ENCODE measurements around the gene SYCN.
"Not testable (repeated sequence)": the region's sequence is repeated elsewhere in the genome, so short reads cannot be mapped to it uniquely, and the experiment has no call there.

The SYCN gene

DNA sequence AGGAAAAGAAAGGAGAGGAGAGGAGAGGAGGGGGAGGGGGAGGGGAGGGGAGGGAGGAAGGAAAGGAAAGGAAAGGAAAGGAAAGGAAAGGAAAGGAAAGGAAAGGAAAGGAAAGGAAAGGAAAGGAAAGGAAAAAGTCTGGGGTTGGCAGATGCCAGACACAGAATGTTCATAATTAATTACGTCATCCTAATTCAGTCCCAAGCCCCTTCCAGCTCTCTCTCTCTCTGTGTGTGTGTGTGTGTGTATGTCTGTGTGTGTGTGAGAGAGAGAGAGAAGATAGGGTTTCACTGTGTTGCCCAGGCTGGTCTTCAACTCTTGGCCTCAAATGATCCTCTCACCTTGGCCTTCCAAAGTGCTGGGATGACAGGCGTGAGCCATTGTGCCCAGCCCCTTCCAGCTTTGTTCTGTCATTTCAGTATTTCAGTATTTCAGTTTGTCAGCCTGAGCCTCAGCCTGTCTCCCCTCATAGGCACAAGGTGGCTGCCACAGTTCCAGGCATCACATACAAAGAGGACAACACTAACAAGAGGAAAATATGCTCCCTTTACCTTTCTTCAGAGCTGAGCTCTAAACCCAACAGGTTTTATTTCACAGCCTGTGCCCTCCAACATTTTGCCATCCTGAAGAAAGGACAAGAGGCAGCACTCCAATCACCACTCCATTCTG is 26.2 kb upstream of the SYCN start:
- in situ Hi-C loops (cut with MboI; ENCODE audit: low sequenced_read_pairs), result no loop called here

DNA sequence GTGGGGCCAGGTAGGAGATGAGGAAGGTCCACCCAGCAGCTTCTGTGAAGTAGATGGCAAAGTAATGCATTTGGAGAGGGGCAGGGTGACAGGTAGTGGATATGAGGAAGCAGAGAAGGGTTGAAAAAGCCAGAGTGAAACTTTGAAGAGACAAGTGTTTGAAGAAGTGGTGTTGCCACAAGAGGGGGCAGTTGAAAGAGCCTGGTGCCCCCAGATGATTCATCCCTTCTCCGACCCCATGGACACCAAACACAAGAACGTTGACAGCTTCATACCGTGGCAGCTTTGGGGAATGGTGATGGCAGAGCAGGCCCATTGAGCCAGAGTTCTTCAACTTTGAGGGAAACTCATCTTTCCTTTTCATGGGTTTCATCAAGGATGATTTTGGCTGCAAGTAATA is 20.8 kb upstream of the SYCN start:
- in situ Hi-C loops (cut with MboI; ENCODE audit: low sequenced_read_pairs), result no loop called here

DNA sequence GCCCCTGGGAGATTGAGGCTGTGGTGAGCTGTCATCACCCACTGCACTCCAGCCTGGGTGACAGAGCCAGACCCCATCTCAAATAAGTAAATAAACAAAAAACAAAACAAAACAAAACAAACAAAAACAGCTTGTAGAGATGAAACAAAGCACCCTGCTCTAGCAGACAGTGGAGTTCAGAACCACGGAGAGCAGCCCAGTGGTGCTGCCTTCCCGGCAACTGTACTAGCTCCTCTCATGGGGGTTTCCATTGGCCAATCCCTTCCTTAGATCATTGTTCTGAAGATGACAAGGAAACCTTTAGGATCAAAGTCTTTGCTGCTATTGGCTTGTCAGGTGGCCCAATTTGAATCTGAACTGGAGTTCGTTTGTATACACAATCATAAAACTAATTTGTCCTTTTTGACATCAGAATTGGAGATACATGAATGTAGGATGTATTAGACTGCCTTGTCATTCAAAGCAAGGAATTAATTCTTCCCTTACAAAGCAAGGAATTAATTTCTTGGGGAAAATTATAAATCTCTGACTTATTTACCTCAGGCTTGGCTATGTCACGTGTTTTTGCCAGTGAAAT is 19.7 kb upstream of the SYCN start:
- in situ Hi-C loops (cut with MboI; ENCODE audit: low sequenced_read_pairs), result no loop called here

DNA sequence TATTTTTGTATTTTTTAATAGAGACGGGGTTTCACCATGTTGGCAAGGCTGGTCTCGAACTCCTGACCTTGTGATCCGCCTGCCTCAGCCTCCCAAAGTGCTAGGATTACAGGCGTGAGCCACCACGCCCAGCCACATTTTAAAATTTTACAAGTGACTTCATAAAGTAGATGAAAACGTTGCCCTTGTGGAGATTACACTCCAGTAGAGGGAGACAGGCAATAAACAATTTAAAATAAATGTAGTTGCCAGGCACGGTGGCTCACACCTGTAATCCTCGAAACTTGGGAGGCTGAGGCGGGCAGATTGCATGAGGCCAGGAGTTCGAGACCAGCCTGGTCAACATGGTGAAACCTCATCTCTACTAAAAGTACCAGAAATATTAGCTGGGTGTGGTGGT is 15.0 kb upstream of the SYCN start:
- in situ Hi-C loops (cut with MboI; ENCODE audit: low sequenced_read_pairs), result not testable (repeated sequence)

DNA sequence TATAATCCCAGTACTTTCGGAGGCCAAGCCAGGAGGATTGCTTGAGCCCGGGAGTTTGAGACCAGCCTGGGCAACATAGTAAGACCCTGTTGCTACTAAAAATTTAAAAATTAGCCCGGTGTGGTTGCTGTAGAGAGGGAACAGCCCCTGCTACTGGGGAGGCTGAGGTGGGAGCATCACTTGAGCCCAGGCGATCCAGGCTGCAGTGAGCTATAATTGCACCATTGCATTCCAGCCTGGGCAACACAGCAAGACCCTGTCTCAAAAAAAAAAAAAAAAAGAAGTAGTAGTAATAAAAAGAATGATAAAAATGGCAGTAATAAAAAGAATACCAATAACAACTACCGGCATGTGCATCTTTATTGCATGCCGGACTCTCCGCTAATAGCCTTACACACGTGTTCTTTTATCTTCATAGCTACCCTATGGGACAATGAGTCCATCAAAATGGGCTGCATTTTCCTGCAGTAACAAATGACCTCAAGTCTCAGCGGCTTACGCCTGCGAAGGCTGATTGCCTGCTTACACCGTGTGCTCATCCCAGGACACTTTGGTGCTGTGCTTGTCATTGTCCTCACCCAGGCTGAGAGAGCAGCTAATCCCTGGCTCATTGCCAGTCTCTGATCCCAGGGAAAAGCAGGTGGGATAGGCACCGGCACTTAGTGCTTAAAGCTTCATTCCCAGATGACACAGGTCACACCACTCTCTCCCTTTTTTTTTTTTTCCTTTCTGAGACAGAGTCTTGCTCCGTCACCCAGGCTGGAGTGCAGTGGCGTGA is 14.4 kb upstream of the SYCN start:
- in situ Hi-C loops (cut with MboI; ENCODE audit: low sequenced_read_pairs), result no loop called here

DNA sequence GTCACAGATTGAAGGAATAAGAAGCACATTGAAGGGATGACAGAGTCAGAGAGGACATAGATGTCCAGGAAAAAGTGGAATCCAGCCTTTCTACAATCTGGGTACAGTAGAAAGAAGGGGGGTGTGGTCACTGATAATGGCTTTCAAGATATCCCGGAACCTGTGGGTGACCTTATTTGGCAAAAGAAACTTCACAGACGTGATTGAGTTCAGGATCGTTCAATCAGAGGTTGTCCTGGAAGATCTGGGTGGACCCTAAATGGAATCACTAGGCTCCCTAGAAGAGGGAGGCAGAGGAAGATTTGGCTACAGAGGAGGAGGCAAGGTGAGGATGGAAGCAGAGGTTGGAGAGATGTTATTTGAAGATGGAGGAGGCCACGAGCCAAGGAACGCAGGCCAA is 13.0 kb upstream of the SYCN start:
- in situ Hi-C loops (cut with MboI; ENCODE audit: low sequenced_read_pairs), result no loop called here

DNA sequence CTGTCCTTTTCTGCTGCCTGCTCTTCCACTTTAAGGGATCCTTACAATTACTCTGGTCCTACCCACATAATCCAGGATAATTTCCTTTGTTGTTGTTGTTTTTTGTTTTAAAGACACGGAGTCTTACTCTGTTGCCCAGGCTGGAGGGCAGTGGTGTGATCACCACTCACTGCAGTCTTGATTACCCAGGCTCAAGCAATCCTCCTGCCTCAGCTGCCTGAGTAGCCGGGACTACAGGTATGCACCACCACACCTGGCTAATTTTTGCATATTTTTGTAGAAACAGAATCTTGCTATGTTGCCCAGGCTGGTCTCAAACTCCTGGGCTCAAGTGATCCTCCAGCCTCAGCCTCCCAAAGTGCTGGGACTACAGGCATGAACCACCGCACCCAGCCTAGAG is 11.3 kb upstream of the SYCN start:
- in situ Hi-C loops (cut with MboI; ENCODE audit: low sequenced_read_pairs), result not testable (repeated sequence)

DNA sequence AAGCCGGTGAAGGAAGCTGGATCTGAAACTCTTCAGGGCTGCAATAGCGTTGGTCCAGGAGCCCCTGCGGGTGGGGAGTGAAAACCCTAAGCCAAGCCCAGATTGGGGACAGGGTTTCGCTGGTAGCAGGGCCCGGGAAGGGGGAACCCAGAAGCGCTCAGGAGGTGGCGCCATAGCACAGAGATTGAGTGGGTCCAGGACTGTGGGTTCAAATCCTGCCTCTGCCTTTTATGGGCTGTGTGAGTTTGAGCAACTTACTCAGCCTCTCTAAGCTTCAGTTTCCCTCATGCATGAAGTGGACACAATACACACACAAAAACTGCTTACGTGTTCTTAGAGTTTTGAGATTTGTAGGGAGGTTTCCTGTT is 8.3 kb upstream of the SYCN start:
- in situ Hi-C loops (cut with MboI; ENCODE audit: low sequenced_read_pairs), result no loop called here

DNA sequence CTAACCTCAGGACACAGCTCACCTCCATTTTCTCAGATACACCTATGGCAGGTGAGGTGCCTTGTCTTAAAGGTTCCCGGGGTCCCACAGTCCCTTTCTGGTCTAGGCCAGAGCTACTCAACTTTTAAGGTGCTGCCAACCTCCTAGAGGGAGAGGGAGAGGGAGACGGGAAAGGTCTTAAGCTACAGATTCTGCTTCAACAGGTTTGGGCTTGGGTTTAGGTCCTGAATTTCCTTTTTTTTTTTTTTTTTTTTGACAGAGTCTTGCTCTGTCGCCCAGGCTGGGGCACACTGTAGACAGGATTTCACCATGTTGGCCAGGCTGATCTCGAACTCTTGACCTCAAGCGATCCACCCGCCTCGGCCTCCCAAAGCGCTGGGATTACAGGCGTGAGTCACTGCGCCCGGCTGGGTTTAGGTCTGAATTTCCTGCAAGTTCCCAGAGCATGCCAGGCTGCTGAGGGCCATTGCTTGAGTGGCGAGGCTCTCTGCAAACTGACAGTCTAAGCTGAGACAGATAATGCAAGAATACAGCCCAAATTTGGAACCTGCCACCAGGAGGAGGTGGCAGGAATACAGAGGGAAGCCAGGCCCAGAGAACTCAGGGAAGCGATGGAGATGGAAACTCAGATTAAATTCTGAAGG is 7.8 kb upstream of the SYCN start:
- in situ Hi-C loops (cut with MboI; ENCODE audit: low sequenced_read_pairs), result no loop called here

DNA sequence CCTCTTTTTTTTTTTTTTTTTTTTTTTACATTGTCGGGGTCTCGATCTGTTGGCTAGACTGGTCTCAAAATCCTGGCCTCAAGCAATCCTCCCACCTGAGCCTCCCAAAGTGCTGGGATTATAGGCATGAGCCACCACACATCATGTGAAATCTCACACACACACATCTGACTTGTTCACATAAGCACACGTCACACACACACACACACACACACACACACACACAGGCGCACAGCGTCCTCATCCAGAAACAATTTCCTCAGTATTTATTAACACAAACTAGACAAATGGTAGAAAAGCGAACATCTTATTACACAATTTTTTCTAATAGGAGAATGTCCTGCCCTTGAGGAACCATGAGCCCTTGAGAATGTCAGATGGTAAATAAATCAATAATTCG is 5.1 kb upstream of the SYCN start:
- in situ Hi-C loops (cut with MboI; ENCODE audit: low sequenced_read_pairs), result no loop called here

DNA sequence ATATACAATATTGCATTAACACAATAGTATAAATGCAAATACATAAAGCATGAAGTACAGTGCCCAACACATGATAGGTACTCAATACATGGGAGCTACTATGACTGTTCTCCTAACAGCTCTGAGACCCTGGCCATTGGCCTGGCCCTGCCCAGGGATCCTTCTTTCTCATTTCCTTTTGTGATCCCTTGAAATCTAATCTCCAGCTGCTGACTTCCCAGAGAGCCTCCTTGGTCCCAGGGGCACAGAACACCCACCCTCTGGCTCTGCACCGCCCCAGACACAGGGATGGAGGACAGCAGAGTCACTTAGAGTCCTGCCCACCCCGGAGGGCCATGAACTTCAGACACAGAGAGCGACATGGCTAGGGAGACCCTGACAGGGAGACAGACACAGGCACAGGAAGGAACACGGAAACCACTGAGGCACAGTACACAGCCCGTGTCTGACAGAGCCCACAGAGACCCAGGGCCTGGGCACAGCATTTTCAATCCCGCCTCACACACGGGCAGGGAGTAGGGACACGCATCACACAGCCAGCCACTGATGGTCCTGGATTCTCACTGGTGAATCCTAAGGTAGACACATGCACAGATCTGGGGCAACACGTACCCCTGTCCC is 4.2 kb upstream of the SYCN start:
- in situ Hi-C loops (cut with MboI; ENCODE audit: low sequenced_read_pairs), result no loop called here

DNA sequence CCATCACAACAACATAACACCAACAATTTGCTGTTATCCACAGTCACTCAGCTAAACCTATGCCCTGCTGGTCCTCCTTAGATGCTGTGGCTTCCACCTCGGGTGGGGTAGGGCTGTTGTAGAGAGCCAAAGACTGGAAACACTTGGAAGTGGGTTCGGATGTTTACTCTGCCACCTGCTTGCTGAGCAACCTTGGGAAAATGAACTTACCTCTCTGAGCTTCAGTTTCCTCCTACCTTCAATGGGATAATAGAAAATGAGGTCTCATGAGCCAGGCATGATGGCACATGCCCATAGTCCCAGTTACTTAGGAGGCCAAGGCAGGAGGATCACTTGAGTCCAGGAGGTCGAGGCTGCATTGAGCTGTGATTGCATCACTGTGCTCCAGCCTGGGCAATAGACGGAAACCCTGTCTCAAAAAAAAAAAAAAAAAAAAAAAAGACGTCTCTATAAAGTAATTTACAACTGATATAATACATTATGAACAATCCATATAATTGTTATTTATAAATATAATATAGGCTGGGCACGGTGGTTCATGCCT is 3.3 kb upstream of the SYCN start:
- in situ Hi-C loops (cut with MboI; ENCODE audit: low sequenced_read_pairs), result no loop called here

DNA sequence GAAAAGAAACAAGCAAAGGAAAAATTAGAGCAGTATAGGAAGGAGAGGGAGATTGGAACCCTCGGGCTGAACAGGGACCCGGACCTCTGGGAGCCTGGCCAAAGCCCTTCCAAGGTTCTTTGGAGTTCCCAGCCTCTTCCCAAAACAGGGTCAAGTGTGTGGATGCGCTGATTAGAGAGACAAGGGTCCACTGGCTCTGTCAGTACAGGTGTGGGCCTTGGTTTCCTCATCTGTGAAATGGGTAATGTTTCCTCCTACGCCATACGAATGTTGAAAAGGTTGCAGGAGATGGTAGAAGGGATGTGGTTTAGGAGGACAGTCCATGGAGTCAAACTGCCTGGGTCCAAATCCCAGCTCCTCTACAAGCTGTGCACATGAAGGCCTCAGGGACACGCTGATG is 2.1 kb upstream of the SYCN start:
- in situ Hi-C loops (cut with MboI; ENCODE audit: low sequenced_read_pairs), result no loop called here

DNA sequence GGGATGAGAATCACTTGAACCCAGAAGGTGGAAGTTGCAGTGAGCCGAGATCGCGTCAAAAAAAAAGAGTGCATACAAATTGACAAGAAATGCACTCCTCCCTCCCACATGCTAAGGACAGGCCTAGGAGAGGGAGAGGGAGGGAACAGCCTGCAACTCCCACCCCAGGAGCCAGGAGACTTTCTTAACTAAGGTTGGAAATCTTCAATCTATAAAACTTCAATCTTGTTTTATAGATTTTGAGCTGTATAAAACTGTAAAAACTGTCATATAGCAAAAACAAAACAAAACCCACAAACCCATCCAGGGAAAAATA is 1.3 kb upstream of the SYCN start:
- in situ Hi-C loops (cut with MboI; ENCODE audit: low sequenced_read_pairs), result no loop called here

DNA sequence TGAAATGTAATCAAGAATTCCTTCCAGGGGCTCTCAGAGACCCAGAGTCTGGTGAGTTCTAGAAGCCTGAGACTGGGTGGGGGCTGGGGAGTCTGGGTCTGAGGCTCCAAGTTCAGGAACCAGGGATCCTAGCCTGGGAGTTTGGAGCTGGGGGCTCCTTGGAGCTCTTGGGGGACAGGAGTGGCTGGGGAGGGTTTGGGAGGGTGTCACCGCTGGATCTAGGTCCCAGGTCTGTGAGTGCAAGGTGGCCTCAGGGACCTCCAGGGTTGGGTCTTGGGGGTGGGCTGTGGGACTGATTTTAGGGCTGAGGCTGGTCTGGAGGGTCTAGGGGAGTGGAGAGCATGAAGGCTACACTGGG is 1.1 kb downstream of the SYCN start:
- in situ Hi-C loops (cut with MboI; ENCODE audit: low sequenced_read_pairs), result no loop called here

DNA sequence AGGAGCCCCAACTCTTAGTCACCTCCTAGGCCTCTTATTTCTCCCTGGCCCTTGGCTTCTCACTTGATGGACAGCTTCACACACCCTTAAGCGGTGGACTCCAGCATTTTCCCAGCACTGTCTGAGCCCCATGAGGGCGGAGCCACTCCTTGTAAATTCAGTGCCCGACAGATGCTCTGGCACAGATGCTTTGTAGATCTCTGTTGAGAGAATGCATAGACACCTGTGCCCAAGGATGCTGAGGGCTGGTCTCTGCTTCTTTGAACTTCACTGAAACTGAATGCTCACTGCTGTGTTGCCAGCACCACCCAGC is 3.3 kb downstream of the SYCN start:
- in situ Hi-C loops (cut with MboI; ENCODE audit: low sequenced_read_pairs), result no loop called here

DNA sequence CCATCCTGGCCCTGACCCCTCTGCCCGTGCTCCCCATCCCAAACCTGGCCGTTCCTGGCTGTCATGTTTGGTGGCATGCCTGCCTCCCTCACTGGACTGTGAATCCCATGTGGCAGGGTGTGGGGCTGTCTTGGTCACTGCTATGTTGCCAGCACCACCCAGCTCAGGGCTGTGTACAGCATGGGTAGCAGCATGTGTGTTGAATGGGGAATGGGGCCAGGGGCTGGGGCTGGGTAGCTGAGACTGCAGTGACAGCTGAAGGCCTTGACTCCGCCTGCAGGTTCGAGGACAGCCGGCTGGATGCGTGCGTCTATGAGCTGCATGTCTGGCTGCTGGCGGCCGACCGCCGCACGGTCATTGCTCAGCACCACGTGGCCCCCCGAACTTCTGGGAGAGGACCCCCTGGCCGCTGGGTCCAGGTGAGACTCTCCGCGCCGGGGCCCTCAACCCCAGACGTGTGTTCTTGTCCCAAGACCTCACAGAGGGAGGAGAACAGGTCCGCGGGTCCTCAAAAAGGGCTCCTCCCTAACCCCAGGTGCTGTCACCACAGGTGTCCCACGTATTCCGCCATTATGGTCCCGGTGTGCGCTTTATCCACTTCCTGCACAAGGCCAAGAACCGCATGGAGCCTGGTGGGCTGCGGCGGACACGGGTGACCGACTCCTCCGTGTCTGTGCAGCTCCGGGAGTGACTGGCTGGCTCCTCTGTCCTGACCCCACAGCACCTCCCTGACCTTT is 3.8 kb downstream of the SYCN start:
- in situ Hi-C loops (cut with MboI; ENCODE audit: low sequenced_read_pairs), result no loop called here

DNA sequence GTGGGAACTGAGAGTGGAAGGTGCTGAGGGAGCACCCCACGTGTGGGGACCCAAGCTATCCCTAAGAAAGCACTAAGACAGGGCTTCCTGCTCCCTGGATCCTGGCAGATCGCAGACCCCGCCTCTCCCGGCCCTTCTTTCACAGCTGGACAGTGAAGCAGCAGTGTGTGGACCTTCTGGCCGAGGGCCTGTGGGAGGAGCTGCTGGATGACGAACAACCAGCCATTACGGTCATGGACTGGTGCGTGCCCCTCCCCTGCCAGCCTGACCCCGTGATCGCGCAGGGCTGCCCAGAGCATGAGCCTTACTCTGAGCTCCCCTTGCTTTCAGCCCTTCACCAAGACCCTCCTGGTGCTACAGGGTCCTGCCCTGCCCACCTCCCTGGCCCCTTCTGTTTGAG is 5.0 kb downstream of the SYCN start:
- in situ Hi-C loops (cut with MboI; ENCODE audit: low sequenced_read_pairs), result no loop called here

DNA sequence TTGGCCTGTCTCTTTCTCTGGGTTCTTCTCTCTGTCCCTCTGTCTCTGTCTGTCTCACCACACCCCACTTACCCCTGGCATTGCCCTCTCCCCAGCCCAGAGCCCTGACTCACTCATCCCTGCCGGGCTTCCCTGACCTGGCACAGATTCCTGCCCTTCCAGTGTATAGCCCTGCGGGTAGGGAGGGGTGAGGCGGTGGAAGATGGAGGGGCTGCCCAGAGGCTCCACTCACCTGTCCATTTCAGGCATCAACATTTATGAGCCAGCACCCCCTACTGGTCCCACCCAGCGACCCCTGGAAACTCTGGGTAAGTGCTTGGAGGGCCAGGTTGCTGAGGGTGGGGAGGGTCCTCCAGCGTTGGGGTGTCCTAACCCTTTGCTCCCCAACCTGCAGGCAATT is 6.3 kb downstream of the SYCN start:
- in situ Hi-C loops (cut with MboI; ENCODE audit: low sequenced_read_pairs), result no loop called here

DNA sequence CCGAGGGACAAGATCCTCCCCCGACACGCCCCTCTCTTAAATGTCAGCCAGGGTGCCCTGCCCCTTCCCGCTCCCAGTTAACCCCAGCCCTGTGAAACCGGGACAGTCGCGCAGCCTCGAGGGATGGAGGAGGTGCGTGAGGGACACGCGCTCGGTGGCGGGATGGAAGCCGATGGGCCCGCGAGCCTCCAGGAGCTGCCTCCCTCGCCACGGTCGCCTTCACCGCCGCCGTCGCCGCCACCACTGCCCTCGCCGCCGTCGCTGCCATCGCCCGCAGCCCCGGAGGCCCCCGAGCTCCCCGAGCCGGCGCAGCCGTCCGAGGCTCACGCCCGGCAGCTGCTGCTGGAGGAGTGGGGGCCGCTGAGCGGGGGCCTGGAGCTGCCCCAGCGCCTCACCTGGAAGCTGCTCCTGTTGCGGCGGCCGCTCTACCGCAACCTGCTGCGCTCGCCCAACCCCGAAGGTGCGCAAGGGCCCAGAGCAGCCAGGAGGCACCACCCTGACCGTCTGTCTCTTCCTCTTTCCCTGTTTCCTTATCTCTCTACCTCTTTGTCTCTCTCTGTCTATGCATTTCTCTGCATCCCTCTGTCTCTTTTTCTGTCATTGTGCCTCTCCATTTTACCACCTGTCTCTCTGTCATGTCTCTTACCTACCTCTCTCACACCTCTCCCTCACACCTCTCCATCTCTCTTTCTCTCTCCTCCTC is 7.1 kb downstream of the SYCN start, which contains the start of gene NCCRP1:
Gene NCCRP1 (plus strand): TSS at position 105 of the 703 bp plus-strand sequence. CDS start 19 bp downstream, at position 124.
- in situ Hi-C loops (cut with MboI; ENCODE audit: low sequenced_read_pairs), result no loop called here

Data from HL-60/S4 treated with phorbol 12-myristate 13-acetate at 8.2 ng/mL for 4 days and 3 days (cell line).